ENCODE results near the gene ZCWPW1.

The ZCWPW1 gene, protein sequence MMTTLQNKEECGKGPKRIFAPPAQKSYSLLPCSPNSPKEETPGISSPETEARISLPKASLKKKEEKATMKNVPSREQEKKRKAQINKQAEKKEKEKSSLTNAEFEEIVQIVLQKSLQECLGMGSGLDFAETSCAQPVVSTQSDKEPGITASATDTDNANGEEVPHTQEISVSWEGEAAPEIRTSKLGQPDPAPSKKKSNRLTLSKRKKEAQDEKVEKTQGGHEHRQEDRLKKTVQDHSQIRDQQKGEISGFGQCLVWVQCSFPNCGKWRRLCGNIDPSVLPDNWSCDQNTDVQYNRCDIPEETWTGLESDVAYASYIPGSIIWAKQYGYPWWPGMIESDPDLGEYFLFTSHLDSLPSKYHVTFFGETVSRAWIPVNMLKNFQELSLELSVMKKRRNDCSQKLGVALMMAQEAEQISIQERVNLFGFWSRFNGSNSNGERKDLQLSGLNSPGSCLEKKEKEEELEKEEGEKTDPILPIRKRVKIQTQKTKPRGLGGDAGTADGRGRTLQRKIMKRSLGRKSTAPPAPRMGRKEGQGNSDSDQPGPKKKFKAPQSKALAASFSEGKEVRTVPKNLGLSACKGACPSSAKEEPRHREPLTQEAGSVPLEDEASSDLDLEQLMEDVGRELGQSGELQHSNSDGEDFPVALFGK

GRCh38 chr7:100428199-100428966, at the start of gene ZCWPW1:
Gene ZCWPW1, minus strand, starts transcription at chr7:100428703. Its CDS starts 8,054 bp downstream, at chr7:100420649.
- peak; percentile 94 for DNase-seq

DNA sequence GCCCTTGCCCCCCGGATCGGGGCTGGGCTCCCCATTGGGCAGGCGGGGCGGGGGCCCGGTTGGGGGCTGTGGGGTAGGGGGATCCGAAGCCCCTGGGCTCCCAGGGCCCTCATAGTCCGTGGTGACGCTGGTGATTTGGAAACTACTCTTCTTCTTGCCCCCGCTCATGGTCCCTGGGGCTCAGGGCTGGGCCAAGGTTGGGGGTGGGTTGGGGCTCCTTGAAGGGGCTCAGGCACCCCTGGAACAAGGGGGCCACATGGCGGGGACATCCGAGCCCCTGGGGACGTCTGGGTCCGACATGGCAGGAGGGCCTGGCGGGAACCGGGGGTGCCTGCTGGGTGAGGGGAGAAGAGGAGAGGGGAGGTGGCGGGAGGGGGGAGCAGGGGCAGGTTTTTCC, 49.4 kb upstream of the ZCWPW1 start:
- no peak for DNase-seq

- DNase-seq = no peak
These were observed 48.7 kb upstream of the ZCWPW1 start for GRCh38 chr7:100476903-100477870.

DNA sequence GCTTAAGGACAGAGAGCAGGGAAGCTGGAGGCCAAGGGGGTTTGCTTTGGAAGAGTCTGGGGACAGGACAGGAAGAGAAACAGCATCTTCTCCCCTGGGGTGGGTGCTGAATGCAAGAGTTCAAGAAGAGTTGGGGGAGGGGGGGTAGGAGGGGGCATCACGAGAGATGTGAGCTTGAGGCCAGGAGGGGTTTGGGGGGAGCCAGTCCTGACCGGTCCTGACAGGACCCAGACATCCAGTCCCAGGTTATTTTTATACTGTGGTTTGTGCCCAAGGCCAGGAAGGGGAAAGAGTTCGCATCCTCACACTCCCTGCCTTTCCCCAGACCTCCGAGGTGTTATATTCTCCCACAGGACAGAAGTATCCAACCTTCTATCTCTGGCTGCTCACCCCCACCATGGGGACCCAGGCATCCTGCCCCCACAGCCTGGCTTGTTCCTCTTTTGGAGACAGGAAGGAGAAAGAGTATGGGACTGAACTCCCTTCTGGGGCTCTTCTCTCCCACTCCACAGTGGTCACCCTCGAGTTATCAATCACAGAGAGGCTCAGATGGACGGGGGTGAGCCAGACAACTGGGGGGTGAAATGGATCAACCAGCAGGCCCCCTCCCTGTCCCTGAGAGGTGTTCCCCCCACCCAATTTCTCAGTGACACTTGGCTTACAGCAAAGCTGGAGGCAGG, 47.7 kb upstream of the ZCWPW1 start:
- DNase-seq = no peak

GRCh38 chr7:100475549-100475948, 47.0 kb upstream of the ZCWPW1 start:
- no peak for DNase-seq

DNA sequence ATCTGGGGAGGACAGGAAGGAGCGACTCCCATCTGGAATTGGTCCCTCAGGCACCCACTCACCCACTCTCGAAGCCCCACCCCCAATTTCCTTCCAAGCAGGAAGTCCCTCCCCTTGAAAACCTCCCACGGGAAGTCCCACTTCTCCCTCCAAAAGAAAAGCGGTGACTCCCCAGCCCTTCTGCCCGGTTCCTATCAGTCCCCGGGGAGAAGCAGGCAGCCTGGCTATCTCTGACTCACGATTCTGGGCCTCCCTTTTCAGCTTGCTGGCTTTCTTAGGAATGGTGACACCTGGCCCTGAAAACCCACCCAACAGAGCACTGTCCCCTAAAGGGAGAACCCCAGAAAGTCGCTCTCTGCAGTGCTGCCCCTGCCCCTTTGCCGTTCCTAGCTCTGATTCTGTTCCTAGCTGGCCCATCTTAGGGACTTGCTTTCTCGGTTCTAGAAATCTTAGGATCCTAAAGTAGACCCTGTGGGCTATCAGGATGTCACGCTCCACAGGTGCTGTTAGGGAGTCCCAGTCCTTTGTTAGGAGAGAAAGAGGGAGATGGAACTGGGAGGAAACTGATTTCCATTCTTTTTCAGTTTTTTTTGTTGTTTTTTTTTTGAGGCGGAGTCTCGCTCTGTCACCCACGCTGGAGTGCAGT, 44.5 kb upstream of the ZCWPW1 start:
- DNase-seq = no peak

DNA sequence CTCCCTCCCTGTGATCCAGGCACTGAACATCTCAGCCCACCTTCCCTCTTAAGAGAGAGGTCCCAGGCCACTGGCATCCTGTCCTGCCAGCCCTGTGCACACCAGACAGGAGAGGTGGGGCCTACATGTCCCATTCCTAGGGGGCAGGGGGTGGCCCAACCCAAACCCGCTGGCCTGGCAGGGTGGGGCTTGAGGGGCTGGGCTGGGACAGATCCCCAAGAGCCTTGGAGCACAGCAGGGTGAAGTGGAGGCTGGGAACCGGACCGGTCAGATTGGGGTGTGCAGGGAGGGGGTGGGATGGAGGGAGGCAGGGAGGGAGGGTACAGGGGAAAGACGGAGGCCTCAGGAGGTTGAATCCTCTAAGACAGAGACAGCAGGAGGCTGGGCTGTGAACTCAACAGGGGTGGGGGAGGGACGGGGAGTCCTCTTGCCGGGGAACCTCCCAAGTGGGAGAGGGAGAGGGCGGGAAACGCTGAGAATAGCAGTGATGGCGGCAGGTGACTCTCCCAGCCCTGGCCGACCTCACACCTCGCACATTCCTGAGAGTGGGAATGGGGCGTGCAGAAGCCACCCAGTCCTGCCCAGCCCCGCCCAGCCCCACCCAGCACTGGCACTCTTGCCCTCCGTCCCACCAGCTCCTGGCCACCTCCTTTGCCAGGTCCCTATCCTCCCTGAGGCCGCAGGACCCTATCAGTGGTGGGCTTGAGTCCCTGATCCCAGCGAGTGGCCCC, 43.8 kb upstream of the ZCWPW1 start:
- DNase-seq = no peak

- no peak for DNase-seq
These were observed 42.5 kb upstream of the ZCWPW1 start for GRCh38 chr7:100471021-100471420.

- DNase-seq = peak; percentile 19
These were observed 40.9 kb upstream of the ZCWPW1 start for GRCh38 chr7:100469227-100470044.

- DNase-seq = no peak
These were observed 39.3 kb upstream of the ZCWPW1 start for GRCh38 chr7:100467638-100468373.

- no peak for DNase-seq
These were observed 38.4 kb upstream of the ZCWPW1 start for GRCh38 chr7:100466653-100467605.

- no peak for DNase-seq
These were observed 37.3 kb upstream of the ZCWPW1 start for GRCh38 chr7:100465702-100466311.

GRCh38 chr7:100465299-100465698, 36.8 kb upstream of the ZCWPW1 start:
- DNase-seq = no peak

DNA sequence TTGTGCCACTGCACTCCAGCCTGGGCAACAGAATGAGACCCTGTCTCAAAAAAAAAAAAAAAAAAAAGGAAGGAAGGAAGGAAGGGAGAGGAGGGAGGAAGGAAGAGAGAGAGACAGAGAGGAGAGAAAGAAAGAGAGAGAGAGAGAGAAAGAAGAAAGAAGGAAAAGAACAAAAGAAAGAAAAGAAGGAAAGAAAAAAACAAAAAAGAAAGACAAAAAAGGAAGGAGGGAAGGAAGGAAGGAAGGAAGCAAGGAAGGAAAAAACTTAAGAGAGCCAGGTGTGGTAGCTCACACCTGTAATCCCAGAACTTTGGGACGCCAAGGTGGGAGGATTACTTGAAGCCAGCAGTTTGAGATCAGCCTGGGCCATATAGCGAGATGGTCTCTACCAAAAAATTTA, 36.3 kb upstream of the ZCWPW1 start:
- DNase-seq = no peak

GRCh38 chr7:100464210-100464660, 35.7 kb upstream of the ZCWPW1 start, which contains the start of gene SPACDR:
Gene SPACDR, minus strand, starts transcription at chr7:100464260. Its CDS starts 235 bp downstream, at chr7:100464025.
- DNase-seq = no peak

DNA sequence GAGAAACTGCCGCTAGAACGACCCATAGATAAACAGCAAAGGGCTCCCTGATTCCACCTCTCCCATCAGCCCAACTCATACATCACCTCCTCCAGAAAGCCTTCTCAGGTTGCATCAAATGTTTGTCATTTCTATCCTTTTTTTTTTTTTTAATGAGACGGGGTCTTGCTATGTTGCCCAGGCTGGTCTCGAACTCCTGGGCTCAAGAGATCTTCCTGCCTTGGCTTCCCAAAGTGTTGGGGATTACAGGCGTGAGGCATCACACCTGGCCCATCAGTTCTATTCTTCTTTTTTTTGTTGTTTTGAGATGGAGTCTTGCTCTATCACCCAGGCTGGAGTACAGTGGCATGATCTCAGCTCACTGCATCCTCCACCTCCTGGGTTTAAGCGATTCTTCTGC, 28.5 kb upstream of the ZCWPW1 start:
- no peak for DNase-seq

DNA sequence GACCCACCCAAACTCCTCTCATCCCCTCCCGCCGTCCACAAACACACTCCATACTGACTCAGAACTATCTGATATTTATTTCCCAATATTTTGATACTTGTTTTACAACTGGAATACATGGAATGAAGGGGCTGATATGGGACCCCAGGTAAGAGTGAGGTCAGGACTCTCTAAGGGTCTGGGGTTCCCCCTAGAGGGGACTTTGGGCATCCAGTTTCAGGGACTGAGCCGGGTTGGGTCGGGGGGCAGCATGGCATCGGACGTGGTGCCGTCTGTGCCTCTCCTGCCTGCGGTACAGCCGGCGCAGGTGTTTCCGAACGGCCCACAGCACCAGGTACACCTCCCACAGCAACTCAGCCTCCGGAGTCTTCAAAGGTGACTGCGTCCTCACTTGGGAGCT, 28.1 kb upstream of the ZCWPW1 start:
- no peak for DNase-seq

Data from GF-D8 (cell line).